Activated CD8-positive, alpha-beta memory T cell treated with anti-CD3 and anti-CD28 coated beads, Interleukin-2, amount 50 U/mL, for 1 hour (primary cell): ENCODE measurements around the gene FICD.
A peak's percentile ranks its signal among the peaks of the same experiment; 100 is the strongest.

Experiments
- DNase-seq: peaks from one replicate; pipeline ENCODE4 v3.0.0-alpha.2; 2020; ENCODE audit errors: extremely low read depth

FICD gene

DNA sequence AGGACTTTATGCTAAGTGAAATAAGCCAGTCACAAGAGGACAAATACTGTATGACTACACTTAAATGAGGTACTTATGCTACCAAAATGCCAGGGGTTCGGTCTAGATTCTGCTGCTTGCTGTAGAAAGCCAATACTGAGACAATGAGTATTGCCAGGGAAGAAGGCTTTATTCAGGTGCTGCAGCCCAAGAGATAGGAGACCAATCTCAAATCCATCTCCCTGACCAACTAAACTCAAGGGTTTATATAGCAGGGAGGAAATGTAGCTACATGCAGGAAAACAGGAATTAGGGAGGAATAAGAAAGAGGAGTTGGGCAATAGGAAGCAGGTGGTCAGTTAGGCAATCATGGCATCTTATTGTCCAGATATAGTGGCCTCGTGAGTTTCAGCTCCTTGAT, 12.2 kb upstream of the FICD start:
- DNase-seq: no peak

DNA sequence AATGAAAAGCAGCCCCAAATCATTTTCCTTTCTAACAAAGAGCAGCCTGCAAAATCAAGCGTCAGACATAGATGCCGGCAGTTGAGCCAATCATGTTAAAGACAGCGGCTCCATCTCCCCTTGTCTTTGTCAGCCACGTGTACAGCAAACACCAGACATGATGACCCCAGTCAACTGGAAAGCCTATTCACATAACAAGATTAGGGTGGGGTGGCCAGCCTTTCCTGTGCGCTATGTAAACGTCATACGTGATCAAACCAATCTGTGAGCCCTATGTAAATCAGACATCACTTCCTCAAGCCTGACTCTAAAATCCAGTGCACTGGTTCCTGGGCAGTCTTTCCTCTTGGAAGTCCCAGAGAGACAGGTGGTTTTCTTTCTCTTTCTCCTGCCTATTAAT, 9.9 kb upstream of the FICD start:
- no peak for DNase-seq

- no peak for DNase-seq
These were observed 7.0 kb upstream of the FICD start for GRCh38 chr12:108507971-108508642.

GRCh38 chr12:108509806-108510205, 5.3 kb upstream of the FICD start:
- no peak for DNase-seq

DNA sequence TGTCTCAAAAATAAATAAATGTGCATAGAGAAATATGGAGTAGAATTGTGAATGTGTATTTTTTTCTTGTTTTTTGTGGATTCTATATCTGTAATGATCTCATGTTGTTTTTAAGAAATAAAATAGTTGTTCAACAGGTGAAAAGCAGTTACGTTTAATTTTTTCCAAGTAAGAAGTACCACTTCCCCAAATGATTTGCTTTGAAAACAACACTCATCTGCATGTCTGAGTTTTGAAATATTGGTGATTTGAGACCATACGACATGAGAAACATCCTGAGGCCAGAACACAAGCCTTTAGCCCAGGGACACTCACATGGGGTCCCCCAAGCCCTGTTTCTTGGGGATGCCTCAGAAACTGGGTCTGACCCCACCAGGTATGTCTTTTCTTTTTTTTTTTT, 4.2 kb upstream of the FICD start:
- DNase-seq: no peak

- DNase-seq: peak; percentile 31
These were observed 3.2 kb upstream of the FICD start for GRCh38 chr12:108511633-108512540.

DNA sequence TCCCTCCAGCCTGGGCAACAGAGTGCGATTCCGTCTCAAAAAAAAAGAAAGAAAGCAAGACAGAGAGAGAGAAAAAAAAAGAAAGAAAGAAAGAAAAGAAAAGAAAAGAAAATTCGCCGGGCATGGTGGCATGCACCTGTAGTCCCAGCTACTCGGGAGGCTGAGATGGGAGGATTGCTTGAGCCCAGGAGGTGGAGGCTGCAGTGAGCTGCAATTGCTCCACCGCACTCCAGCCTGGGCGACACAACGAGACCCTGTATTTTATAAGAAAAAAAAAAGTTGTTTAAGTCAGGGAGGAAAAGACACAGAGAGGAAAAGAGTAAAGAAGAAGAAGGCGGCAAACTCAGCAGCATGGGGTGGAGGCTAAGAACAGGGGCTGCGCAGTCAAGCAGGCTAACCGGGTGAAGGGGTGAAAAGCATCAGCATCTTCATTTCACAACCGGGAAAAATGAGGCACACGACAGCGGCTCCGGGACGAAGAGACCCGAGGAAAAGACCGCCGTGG, 557 bp upstream of the FICD start:
- DNase-seq: no peak

GRCh38 chr12:108515916-108516315, 839 bp downstream of the FICD start:
- DNase-seq: no peak

GRCh38 chr12:108516511-108517275, 1.6 kb downstream of the FICD start:
- DNase-seq: no peak

DNA sequence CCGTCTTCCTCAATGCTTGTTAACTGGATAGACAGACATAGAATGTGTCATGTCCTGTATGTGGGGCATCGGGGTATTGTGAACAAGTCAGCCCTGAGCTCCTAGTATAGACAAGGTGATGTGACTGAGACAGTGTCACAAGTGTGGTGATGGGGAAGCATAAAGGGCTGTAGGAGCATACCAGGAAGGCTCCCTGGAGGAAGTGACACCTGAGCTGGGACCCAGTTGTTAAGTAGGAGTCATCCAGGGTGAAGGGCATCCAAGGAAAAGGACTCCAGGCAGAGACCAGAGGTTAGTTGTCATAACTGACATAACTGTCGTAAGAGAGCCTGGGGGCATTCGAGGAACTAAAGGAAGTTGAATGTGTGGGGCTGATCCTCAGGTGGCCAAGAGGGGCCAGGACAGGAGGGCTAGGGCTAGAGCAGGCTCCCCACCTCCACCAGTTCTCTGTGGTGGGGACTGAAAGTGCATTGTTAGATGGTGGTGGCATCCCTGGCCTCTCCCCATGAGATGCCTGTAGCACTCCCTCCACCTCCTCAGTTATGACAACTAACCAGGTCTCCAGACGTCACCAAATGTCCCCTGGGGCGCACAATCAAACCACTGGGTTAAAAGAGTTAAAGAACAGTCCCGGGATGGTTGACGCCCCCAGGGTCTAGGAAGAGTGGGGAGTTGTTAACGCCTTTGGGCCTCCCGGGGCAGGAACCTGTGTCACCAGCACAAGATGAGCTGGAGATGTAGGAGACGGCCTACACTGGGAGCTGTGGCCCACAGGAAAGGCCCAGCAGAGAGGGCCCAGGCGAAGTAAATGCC, 2.4 kb downstream of the FICD start:
- no peak for DNase-seq

DNA sequence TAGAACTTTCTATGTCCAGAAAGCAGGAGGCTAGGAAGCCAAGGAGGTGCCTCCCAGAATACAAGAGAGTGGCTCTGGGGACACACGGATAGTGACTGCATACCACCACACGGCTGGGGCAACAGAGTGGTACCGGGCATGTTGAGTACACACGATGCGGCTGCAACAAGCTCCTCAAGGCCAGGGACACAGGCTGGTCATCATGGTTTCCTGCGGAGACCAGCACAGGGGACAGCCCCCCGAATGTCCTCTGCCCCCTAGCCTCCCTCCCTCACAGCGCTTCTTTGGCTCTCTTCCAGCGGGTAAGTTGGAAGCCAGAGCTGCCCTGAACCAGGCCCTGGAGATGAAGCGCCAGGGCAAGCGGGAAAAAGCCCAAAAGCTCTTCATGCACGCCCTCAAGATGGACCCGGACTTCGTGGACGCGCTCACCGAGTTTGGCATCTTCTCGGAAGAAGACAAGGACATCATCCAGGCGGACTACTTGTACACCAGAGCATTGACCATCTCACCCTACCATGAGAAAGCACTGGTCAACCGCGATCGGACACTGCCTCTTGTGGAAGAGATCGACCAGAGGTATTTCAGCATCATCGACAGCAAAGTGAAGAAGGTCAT, 3.1 kb downstream of the FICD start:
- no peak for DNase-seq

DNA sequence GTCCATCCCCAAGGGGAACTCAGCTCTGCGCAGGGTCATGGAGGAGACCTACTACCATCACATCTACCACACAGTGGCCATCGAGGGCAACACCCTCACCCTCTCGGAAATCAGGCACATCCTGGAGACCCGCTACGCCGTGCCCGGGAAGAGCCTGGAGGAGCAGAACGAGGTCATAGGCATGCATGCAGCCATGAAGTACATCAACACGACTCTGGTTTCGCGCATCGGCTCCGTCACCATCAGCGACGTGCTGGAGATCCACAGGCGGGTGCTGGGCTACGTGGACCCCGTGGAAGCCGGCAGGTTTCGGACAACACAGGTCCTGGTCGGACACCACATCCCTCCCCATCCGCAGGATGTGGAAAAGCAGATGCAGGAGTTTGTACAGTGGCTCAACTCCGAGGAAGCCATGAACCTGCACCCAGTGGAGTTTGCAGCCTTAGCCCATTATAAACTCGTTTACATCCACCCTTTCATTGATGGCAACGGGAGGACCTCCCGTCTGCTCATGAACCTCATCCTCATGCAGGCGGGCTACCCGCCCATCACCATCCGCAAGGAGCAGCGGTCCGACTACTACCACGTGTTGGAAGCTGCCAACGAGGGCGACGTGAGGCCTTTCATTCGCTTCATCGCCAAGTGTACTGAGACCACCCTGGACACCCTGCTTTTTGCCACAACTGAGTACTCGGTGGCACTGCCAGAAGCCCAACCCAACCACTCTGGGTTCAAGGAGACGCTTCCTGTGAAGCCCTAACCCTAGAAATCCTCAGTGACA, 3.8 kb downstream of the FICD start:
- DNase-seq: no peak

GRCh38 chr12:108519558-108519957, 4.5 kb downstream of the FICD start:
- DNase-seq: no peak

- no peak for DNase-seq
These were observed 8.3 kb downstream of the FICD start for GRCh38 chr12:108523365-108523764.

DNA sequence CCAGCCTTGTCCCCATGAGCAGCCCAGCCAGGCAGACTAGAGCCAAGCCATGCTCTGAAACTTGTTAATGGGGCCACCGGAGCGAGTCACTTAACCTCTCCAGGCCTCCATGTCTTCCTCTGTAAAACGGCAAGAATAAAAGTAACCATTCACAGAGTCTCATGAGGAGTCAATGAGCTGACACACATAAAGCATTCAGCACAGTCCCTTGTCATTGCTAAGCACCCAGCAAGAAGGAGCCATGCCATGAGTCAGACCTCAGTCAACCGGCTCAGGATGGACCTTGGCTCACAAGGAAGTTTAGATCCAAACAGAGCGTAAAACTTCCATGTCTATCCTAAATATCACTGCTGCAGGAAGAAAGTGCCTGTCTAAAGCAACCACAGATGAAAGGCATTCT, 10.6 kb downstream of the FICD start:
- DNase-seq: no peak

GRCh38 chr12:108526482-108527165, 11.5 kb downstream of the FICD start:
- no peak for DNase-seq

DNA sequence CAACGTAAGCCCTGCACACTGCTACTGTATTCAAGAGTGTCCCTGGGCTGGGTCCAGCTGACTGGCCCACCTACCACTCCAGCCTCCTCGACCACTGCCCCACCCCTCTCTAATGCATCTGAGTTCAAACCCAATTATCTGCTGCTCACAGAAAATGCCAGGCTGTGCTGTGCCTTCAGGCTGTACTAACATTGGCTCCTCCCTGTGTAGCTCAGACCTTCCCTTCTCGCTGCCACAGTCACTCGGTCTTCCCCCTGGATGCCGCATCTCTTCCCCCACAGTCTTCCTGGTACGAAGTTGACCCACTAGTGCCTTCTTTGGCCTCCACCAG, 12.1 kb downstream of the FICD start:
- no peak for DNase-seq

DNA sequence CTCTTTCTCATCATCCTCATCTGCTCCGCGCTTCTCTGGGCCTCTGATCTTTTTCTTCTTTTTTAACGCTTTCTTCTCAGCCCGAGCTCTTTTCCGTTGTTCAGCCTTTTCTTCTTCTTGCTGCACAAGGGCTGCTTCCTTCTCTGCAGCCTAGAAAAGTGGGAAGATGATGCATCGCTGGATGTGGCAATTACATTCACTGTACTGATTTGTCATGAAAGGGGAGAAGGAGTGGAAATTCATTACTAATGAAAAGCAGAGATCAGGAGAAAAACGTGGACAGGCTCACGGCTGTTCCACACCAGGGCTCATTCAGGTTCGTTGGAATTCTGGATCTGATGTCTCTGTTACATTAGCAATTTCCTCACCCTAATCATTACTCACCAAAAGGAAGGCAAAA, 15.1 kb downstream of the FICD start:
- DNase-seq: no peak

- no peak for DNase-seq
These were observed 17.1 kb downstream of the FICD start for GRCh38 chr12:108531929-108532848.
